ENCODE measurements around the gene BAHCC1.

- no peak for TF ChIP-seq POLR2A (IDR thresholded peaks at IDR 0.05; ENCODE audit: low read depth, low read length)
- TF ChIP-seq CTCF (IDR thresholded peaks at IDR 0.05; ENCODE audit: extremely low read depth in 1 of 2, insufficient read depth in 1 of 2, low read depth in 1 of 2, low read length in 2 of 2), result no peak
- TF ChIP-seq POLR2AphosphoS5 (IDR thresholded peaks at IDR 0.05; ENCODE audit: insufficient read depth, low read depth, low read length), result no peak
- TF ChIP-seq MAX (IDR thresholded peaks at IDR 0.05; ENCODE audit: insufficient read depth, insufficient read length), result no peak
- TF ChIP-seq MYC (IDR thresholded peaks at IDR 0.05; ENCODE audit: low read depth, low read length), result no peak
- TF ChIP-seq EZH2 (IDR thresholded peaks at IDR 0.05; ENCODE audit: borderline replicate concordance, low read depth, low read length, severe bottlenecking), result no peak
- TF ChIP-seq GATA2 (IDR thresholded peaks at IDR 0.05; ENCODE audit: insufficient read depth, insufficient read length, low read depth, low read length), result no peak
- TF ChIP-seq JUN (IDR thresholded peaks at IDR 0.05; ENCODE audit: borderline replicate concordance, insufficient read depth, insufficient read length, low read depth), result no peak
Observed at GRCh38 chr17:81468111-81468769, 73.0 kb downstream of the BAHCC1 start.

All from endothelial cell of umbilical vein (primary cell).